K562 (cell line): ENCODE results near the gene EML2. TPM values are rescaled to one million over a fixed set of nuclear protein-coding genes. Genes with fewer than 3 reads are reported as not detected.

Experiments used
- CHD1 ChIP-seq: fragments of 200-600 bp; sonication (generic); IDR thresholded peaks from one replicate; pipeline ENCODE4 v1.6.1; 2012; ENCODE audit warnings: mild to moderate bottlenecking, moderate library complexity, low read length, inconsistent platforms
- FOXP1 ChIP-seq: sonication (generic); formaldehyde crosslinking; IDR thresholded peaks from 2 replicates; pipeline ENCODE4 v1.8.0; 2022; ENCODE audit warnings: mild to moderate bottlenecking, missing genetic modification reagents
- KLF6 ChIP-seq: fragments of 250-450 bp; sonication (Bioruptor Pico); IDR thresholded peaks from 2 replicates; pipeline ENCODE4 v1.4.0; 2020; ENCODE audit warnings: mild to moderate bottlenecking, moderate library complexity, borderline replicate concordance
- NCOA1 ChIP-seq: fragments of 450-650 bp; IDR thresholded peaks from 2 replicates; pipeline ENCODE4 v1.6.1; 2016; ENCODE audit warnings: low read depth
- PTRF ChIP-seq: fragments of 450-650 bp; IDR thresholded peaks from 2 replicates; pipeline ENCODE4 v1.6.1; 2016; ENCODE audit warnings: mild to moderate bottlenecking, missing genetic modification characterization, missing compliant biosample characterization
- RBM15 ChIP-seq: fragments of 200-400 bp; formaldehyde crosslinking; IDR thresholded peaks from 2 replicates; pipeline ENCODE4 v1.6.1; 2018; ENCODE audit warnings: mild to moderate bottlenecking, low read length, moderate library complexity; ENCODE audit not compliant: insufficient read depth
- SP1 ChIP-seq: sonication (generic); formaldehyde crosslinking; IDR thresholded peaks from 2 replicates; pipeline ENCODE4 v1.8.1; 2022; ENCODE audit warnings: mild to moderate bottlenecking, missing genetic modification reagents
- SRF ChIP-seq, 2 experiments: fragments of 250-450, 450-650 bp in 1 of 2; sonication (Bioruptor Pico) in 1 of 2; sonication (generic) in 1 of 2; formaldehyde crosslinking; IDR thresholded peaks; 2 replicates each; pipeline versions ENCODE4 v1.5.0 to v1.5.1; 2020 to 2022; ENCODE audit warnings: mild to moderate bottlenecking in 1 of 2, missing genetic modification reagents in 1 of 2
- STAG1 ChIP-seq: sonication (generic); formaldehyde crosslinking; IDR thresholded peaks from 2 replicates; pipeline ENCODE4 v1.5.0; 2020; ENCODE audit warnings: missing genetic modification reagents, borderline replicate concordance
- TCF7 ChIP-seq: sonication (generic); IDR thresholded peaks from 2 replicates; pipeline ENCODE4 v1.6.1; 2016; ENCODE audit warnings: antibody characterized with exemption, borderline replicate concordance
- polyA plus RNA-seq, 8 experiments: library from polyadenylated mRNA; depleted of rRNA in 4 of 8; stranded (reverse) in 5 of 8; unstranded in 3 of 8; fragments of >200 nt; fragmentation: Nextera tagmentation in 2 of 8; fragmentation: Illumina TruSeq in 1 of 8; extraction: Ambion mirVana in 2 of 8; extraction: Trizol in 1 of 8; gene quantifications; 2 replicates each; pipeline versions ENCODE4 v1.2.1 to v1.2.3, GENCODE V29; 2011 to 2014; ENCODE audit warnings: inconsistent platforms in 1 of 8, missing spikeins in 1 of 8
- total RNA-seq, 7 experiments: library from RNA; depleted of rRNA in 6 of 7; stranded (reverse); fragments of >200 nt in 6 of 7; fragmentation: Illumina TruSeq in 2 of 7; extraction: Trizol in 2 of 7; gene quantifications; 2 replicates each; pipeline versions ENCODE4 v1.2.1 to v1.2.3, GENCODE V29; 2011 to 2021; ENCODE audit warnings: low replicate concordance in 1 of 7
- TF ChIP-seq, protein P1 (sequence below), 2 experiments: IDR thresholded peaks; 2 replicates each; pipeline ENCODE4 v1.6.1; 2011; ENCODE audit warnings: borderline replicate concordance in 1 of 2, control low read depth in 1 of 2, low read depth in 1 of 2, low read length in 1 of 2, mild to moderate bottlenecking in 1 of 2, mixed read lengths in 1 of 2, moderate library complexity in 1 of 2; ENCODE audit not compliant: insufficient read depth in 1 of 2, insufficient read length in 1 of 2, poor library complexity in 1 of 2, severe bottlenecking in 1 of 2; ENCODE audit errors: extremely low read depth in 1 of 2
- TF ChIP-seq, protein P2 (sequence below): fragments of 250-450 bp; sonication (Bioruptor Pico); IDR thresholded peaks from 2 replicates; pipeline ENCODE4 v1.8.0; 2021; ENCODE audit warnings: mild to moderate bottlenecking, moderate library complexity
- TF ChIP-seq, protein P3 (sequence below): fragments of 200-400 bp; formaldehyde crosslinking; IDR thresholded peaks from 2 replicates; pipeline ENCODE4 v1.6.1; 2017; ENCODE audit warnings: mild to moderate bottlenecking, low read depth, low read length, moderate library complexity
- TF ChIP-seq, protein P4 (sequence below): fragments of 450-650 bp; formaldehyde crosslinking; IDR thresholded peaks from 2 replicates; pipeline ENCODE4 v1.4.0; 2020; ENCODE audit warnings: mild to moderate bottlenecking, moderate library complexity
- TF ChIP-seq, protein P5 (sequence below), 2 experiments: fragments of 450-650 bp in 1 of 2; IDR thresholded peaks; 2 replicates each; pipeline ENCODE4 v1.6.1; 2011 to 2017; ENCODE audit warnings: low read depth in 2 of 2, antibody characterized with exemption in 1 of 2, borderline replicate concordance in 1 of 2, low read length in 1 of 2, mild to moderate bottlenecking in 1 of 2, mixed read lengths in 1 of 2; ENCODE audit not compliant: control insufficient read depth in 1 of 2

EML2 gene
- total and polyA plus RNA-seq, 9 of the 15 experiments (the other 6 are each of a cell fraction or from before 2014, with no cell fraction given) = 2.6 to 69.6 (median 24.8) TPM

DNA sequence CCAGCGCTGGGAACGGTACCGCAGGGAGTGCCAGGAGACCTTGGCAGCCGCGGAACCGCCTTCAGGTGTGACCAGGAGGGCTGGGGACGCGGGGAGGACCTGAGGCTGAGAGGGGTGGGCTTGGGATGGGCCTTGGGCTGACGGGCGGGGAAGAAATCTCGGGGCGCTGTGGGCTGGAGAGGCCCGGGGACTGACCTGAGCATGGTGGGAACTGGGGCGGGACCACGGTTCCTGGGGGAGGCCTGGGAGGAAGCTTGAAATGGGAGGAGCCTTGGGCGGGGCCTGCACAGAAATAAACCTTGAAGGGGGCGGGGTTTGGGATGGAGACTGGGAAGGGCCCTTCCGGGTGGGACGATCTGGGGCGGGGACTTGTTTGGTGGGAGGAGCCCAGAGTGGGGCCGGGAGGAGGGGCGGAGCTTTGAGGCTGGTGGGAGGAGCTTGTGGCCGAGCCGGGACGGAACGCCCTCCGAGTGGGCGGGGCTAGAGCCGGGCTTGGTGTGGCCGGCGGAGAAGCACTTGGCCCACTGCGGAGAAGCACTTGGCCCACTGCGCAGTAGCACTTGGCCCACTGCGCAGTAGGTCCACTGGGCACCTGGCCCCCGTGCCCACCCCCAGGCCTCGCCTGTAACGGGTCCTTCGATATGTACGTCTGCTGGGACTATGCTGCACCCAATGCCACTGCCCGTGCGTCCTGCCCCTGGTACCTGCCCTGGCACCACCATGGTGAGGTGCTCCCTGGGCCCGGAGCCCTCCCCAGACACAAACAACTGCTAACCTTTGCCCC lies 31.7 kb upstream of the EML2 start (continued):
- TF ChIP-seq, protein P1, sequence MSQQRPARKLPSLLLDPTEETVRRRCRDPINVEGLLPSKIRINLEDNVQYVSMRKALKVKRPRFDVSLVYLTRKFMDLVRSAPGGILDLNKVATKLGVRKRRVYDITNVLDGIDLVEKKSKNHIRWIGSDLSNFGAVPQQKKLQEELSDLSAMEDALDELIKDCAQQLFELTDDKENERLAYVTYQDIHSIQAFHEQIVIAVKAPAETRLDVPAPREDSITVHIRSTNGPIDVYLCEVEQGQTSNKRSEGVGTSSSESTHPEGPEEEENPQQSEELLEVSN (IDR thresholded peaks at IDR 0.05; ENCODE audit: borderline replicate concordance in 1 of 2, extremely low read depth in 1 of 2, insufficient read depth in 1 of 2, insufficient read length in 1 of 2, low read depth in 1 of 2, low read length in 1 of 2, poor library complexity in 1 of 2, severe bottlenecking in 1 of 2) = peak in 1 of 2 experiments; percentile 7
- TF ChIP-seq FOXP1 (CRISPR knock-in tag) = 0 out of 2 replicates have a peak, but pooled peaks have one; percentile 44
- TF ChIP-seq SP1 (CRISPR knock-in tag) = peak; percentile 82
- TF ChIP-seq TCF7 = no peak
- no peak for TF ChIP-seq KLF6
- TF ChIP-seq, protein P2, sequence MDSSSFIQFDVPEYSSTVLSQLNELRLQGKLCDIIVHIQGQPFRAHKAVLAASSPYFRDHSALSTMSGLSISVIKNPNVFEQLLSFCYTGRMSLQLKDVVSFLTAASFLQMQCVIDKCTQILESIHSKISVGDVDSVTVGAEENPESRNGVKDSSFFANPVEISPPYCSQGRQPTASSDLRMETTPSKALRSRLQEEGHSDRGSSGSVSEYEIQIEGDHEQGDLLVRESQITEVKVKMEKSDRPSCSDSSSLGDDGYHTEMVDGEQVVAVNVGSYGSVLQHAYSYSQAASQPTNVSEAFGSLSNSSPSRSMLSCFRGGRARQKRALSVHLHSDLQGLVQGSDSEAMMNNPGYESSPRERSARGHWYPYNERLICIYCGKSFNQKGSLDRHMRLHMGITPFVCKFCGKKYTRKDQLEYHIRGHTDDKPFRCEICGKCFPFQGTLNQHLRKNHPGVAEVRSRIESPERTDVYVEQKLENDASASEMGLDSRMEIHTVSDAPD = no peak
- no peak for TF ChIP-seq NCOA1
- TF ChIP-seq, protein P3, sequence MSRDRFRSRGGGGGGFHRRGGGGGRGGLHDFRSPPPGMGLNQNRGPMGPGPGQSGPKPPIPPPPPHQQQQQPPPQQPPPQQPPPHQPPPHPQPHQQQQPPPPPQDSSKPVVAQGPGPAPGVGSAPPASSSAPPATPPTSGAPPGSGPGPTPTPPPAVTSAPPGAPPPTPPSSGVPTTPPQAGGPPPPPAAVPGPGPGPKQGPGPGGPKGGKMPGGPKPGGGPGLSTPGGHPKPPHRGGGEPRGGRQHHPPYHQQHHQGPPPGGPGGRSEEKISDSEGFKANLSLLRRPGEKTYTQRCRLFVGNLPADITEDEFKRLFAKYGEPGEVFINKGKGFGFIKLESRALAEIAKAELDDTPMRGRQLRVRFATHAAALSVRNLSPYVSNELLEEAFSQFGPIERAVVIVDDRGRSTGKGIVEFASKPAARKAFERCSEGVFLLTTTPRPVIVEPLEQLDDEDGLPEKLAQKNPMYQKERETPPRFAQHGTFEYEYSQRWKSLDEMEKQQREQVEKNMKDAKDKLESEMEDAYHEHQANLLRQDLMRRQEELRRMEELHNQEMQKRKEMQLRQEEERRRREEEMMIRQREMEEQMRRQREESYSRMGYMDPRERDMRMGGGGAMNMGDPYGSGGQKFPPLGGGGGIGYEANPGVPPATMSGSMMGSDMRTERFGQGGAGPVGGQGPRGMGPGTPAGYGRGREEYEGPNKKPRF = no peak
- TF ChIP-seq, protein P4, sequence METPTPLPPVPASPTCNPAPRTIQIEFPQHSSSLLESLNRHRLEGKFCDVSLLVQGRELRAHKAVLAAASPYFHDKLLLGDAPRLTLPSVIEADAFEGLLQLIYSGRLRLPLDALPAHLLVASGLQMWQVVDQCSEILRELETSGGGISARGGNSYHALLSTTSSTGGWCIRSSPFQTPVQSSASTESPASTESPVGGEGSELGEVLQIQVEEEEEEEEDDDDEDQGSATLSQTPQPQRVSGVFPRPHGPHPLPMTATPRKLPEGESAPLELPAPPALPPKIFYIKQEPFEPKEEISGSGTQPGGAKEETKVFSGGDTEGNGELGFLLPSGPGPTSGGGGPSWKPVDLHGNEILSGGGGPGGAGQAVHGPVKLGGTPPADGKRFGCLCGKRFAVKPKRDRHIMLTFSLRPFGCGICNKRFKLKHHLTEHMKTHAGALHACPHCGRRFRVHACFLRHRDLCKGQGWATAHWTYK (CRISPR knock-in tag) = no peak
- peak; percentile 35; the same call in 1 of the 2 replicates for TF ChIP-seq STAG1
- peak in 1 of 2 experiments; percentile 70; a peak in 1 of 4 replicates for TF ChIP-seq SRF (CRISPR knock-in tag; IDR thresholded peaks at IDR 0.05)
- TF ChIP-seq PTRF = no peak
- no peak for TF ChIP-seq RBM15
- TF ChIP-seq CHD1 = no peak
- TF ChIP-seq, protein P5, sequence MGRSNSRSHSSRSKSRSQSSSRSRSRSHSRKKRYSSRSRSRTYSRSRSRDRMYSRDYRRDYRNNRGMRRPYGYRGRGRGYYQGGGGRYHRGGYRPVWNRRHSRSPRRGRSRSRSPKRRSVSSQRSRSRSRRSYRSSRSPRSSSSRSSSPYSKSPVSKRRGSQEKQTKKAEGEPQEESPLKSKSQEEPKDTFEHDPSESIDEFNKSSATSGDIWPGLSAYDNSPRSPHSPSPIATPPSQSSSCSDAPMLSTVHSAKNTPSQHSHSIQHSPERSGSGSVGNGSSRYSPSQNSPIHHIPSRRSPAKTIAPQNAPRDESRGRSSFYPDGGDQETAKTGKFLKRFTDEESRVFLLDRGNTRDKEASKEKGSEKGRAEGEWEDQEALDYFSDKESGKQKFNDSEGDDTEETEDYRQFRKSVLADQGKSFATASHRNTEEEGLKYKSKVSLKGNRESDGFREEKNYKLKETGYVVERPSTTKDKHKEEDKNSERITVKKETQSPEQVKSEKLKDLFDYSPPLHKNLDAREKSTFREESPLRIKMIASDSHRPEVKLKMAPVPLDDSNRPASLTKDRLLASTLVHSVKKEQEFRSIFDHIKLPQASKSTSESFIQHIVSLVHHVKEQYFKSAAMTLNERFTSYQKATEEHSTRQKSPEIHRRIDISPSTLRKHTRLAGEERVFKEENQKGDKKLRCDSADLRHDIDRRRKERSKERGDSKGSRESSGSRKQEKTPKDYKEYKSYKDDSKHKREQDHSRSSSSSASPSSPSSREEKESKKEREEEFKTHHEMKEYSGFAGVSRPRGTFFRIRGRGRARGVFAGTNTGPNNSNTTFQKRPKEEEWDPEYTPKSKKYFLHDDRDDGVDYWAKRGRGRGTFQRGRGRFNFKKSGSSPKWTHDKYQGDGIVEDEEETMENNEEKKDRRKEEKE (IDR thresholded peaks at IDR 0.05; ENCODE audit: borderline replicate concordance in 1 of 2, control insufficient read depth in 1 of 2, low read depth in 2 of 2, low read length in 1 of 2) = no peak
